ENCODE data around the gene GRB10. TPM values are rescaled to one million over a fixed set of nuclear protein-coding genes. Genes with fewer than 3 reads are reported as not detected.

GRB10 gene
- polyA plus RNA-seq, 3 donors = 1.3 to 3.1 (median 1.5) TPM

DNA sequence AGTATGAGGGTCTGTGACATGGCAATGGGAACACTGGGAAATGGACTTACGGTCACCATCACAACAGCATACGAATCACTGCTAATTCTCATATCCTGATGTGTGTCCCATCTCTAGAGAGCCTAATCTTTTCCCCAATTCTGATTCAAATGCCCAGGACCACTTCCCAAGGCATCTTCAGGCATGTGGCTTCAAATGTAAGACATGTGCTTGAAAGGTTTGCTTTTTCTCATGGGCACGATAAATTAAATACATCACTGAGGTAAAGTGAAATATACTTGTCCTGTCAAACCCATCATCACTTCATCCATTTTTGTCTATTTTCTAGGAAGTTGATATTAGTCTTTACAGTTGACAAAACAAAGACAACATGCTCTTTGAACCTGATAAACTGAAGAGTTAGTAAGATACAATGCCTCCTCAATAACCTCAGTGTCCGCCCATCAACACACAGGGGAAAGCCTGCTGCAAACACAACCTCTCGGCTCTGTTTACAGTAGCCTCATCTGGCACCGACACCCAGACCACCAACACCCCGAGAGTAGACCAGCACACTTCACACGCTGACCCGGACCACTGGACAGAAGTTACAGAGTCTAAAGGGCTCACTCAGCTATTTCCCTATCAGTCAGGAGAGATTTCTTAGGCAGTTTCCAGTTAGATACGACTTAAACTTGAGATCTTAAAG is 24.8 kb downstream of the GRB10 start:
- WGBS (ENCODE audit: insufficient coverage) = 100% methylated on average over 1 of the region's 10 CpGs
- no peaks in the 10 kb centered on the region for H3K27me3 ChIP-seq (ENCODE audit: control insufficient read depth in 2 of 2, insufficient read depth in 2 of 2, low read length in 2 of 2)
- no peak overlapping the region for H3K9ac ChIP-seq (ENCODE audit: insufficient read depth, low read length, poor library complexity, severe bottlenecking)
- H3K36me3 ChIP-seq (replicated peaks in 1 of 2; ENCODE audit: control insufficient read depth in 1 of 2, insufficient read depth in 2 of 2, low read length in 2 of 2) = no peaks in the 10 kb centered on the region
- Mint-ChIP-seq H3K27ac (no peak overlapping the region), H3K4me3 (no peak overlapping the region), H3K36me3 (no peaks in the 10 kb centered on the region), H3K4me1 (peaks cover 6% of the 10 kb centered on the region), H3K9me3 (no peaks in the 10 kb centered on the region), H3K27me3 (ENCODE audit: low read depth in 3 of 3) (peaks cover 0 to 3% (median 0%) of the 10 kb centered on the region in 3 donors)
- intact Hi-C loops (cut with micrococcal nuclease) = no loop called here
- H3K27ac ChIP-seq (ENCODE audit: low read depth in 1 of 2, low read length in 2 of 2) = no peak overlapping the region
- TF ChIP-seq, protein P1, sequence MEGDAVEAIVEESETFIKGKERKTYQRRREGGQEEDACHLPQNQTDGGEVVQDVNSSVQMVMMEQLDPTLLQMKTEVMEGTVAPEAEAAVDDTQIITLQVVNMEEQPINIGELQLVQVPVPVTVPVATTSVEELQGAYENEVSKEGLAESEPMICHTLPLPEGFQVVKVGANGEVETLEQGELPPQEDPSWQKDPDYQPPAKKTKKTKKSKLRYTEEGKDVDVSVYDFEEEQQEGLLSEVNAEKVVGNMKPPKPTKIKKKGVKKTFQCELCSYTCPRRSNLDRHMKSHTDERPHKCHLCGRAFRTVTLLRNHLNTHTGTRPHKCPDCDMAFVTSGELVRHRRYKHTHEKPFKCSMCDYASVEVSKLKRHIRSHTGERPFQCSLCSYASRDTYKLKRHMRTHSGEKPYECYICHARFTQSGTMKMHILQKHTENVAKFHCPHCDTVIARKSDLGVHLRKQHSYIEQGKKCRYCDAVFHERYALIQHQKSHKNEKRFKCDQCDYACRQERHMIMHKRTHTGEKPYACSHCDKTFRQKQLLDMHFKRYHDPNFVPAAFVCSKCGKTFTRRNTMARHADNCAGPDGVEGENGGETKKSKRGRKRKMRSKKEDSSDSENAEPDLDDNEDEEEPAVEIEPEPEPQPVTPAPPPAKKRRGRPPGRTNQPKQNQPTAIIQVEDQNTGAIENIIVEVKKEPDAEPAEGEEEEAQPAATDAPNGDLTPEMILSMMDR (IDR thresholded peaks at IDR 0.05) = no peak
- DNase-seq = no peak
- H2AFZ ChIP-seq (ENCODE audit: insufficient read depth, low read depth, low read length, poor library complexity, severe bottlenecking) = no peak overlapping the region
- no peaks in the 10 kb centered on the region for H4K20me1 ChIP-seq (ENCODE audit: insufficient read depth, low read length)
- H3K4me2 ChIP-seq (replicated peaks; ENCODE audit: extremely low read depth, low read length, poor library complexity, severe bottlenecking) = no peak overlapping the region
- H3K79me2 ChIP-seq (ENCODE audit: insufficient read depth, low read length) = no peaks in the 10 kb centered on the region
- H3K4me1 ChIP-seq (ENCODE audit: control insufficient read depth in 1 of 2, insufficient read depth in 2 of 2, low read length in 2 of 2) = no peaks in the 10 kb centered on the region
- no peak overlapping the region for H3K4me3 ChIP-seq (replicated peaks in 1 of 3; ENCODE audit: low read depth in 2 of 3, low read length in 3 of 3)
- no peaks in the 10 kb centered on the region for H3K9me3 ChIP-seq (replicated peaks in 1 of 2; ENCODE audit: control insufficient read depth in 1 of 2, insufficient read depth in 1 of 2, low read length in 2 of 2)

DNA sequence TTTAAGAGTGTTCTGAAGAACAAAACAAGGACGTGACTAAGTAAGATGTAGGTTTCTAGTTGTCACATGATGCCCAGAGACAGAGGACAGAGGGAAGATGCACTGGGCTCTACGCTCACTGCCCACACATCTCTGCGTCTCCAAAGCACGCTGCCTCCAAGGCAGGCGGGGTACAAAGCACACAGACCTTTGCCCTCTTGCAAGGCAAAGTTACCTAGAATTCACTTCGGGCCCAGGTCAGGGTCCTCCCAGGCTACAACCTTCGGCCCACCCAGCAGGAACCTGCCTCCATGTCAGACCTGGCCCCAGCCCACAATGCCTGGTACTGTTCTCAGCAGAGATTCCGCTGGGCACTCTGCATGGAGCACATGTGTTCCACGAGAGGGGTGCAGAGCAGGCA is 26.5 kb downstream of the GRB10 start:
- Mint-ChIP-seq H3K4me1 (no peaks in the 10 kb centered on the region), H3K27me3 (ENCODE audit: low read depth in 3 of 3) (peaks cover 0 to 3% (median 0%) of the 10 kb centered on the region in 3 donors), H3K9me3 (no peaks in the 10 kb centered on the region), H3K27ac (no peak overlapping the region), H3K36me3 (no peaks in the 10 kb centered on the region), H3K4me3 (no peak overlapping the region)
- Histone ChIP-seq H4K20me1 (ENCODE audit: insufficient read depth, low read length) (no peaks in the 10 kb centered on the region), H3K36me3 (replicated peaks in 1 of 2; ENCODE audit: control insufficient read depth in 1 of 2, insufficient read depth in 2 of 2, low read length in 2 of 2) (no peaks in the 10 kb centered on the region), H3K9ac (ENCODE audit: insufficient read depth, low read length, poor library complexity, severe bottlenecking) (no peak overlapping the region), H2AFZ (ENCODE audit: insufficient read depth, low read depth, low read length, poor library complexity, severe bottlenecking) (no peak overlapping the region), H3K4me1 (ENCODE audit: control insufficient read depth in 1 of 2, insufficient read depth in 2 of 2, low read length in 2 of 2) (no peaks in the 10 kb centered on the region), H3K27me3 (ENCODE audit: control insufficient read depth in 2 of 2, insufficient read depth in 2 of 2, low read length in 2 of 2) (no peaks in the 10 kb centered on the region), H3K27ac (ENCODE audit: low read depth in 1 of 2, low read length in 2 of 2) (no peak overlapping the region), H3K79me2 (ENCODE audit: insufficient read depth, low read length) (no peaks in the 10 kb centered on the region), H3K4me2 (replicated peaks; ENCODE audit: extremely low read depth, low read length, poor library complexity, severe bottlenecking) (no peak overlapping the region), H3K4me3 (replicated peaks in 1 of 3; ENCODE audit: low read depth in 2 of 3, low read length in 3 of 3) (no peak overlapping the region), H3K9me3 (replicated peaks in 1 of 2; ENCODE audit: control insufficient read depth in 1 of 2, insufficient read depth in 1 of 2, low read length in 2 of 2) (no peaks in the 10 kb centered on the region)
- no peak for DNase-seq
- intact Hi-C loops (cut with micrococcal nuclease) = no loop called here
- TF ChIP-seq, protein P1 (IDR thresholded peaks at IDR 0.05) = no peak
- 96% methylated on average over 7 of the region's 9 CpGs for WGBS (ENCODE audit: insufficient coverage)

All from CD14-positive monocyte (primary cell).